Fibroblast of lung (primary cell): Measurements from ENCODE around the gene GSTM3. TPM values are rescaled to one million over a fixed set of nuclear protein-coding genes. Genes with fewer than 3 reads are reported as not detected.
"Not testable (repeated sequence)": the region's sequence is repeated elsewhere in the genome, so short reads cannot be mapped to it uniquely, and the experiment has no call there.

Experiments used
- DNase-seq, 2 donors: peaks; one replicate each; pipeline versions ENCODE4 v3.0.0 to v3.0.0-alpha.2; 2010; ENCODE audit warnings: low read depth in 2 of 2
- H2AFZ ChIP-seq: 2 replicates; pipeline ENCODE4 v1.5.1; 2012; ENCODE audit warnings: low read length, control low read depth, inconsistent platforms
- H3K27ac ChIP-seq: 2 replicates; pipeline ENCODE4 v1.5.1; 2011; ENCODE audit warnings: low read length, control low read depth; ENCODE audit not compliant: insufficient read depth
- H3K27me3 ChIP-seq: 2 replicates; pipeline ENCODE4 v1.5.1; 2011; ENCODE audit warnings: mild to moderate bottlenecking, low read length; ENCODE audit not compliant: control insufficient read depth, insufficient read depth
- H3K36me3 ChIP-seq: 2 replicates; pipeline ENCODE4 v1.5.1; 2011; ENCODE audit warnings: low read length; ENCODE audit not compliant: control insufficient read depth, insufficient read depth
- H3K4me1 ChIP-seq: 2 replicates; pipeline ENCODE4 v1.5.1; 2011; ENCODE audit warnings: low read length; ENCODE audit not compliant: control insufficient read depth, insufficient read depth; ENCODE audit errors: extremely low read depth
- H3K4me2 ChIP-seq: 2 replicates; pipeline ENCODE4 v1.5.1; 2011; ENCODE audit warnings: low read length, control low read depth; ENCODE audit not compliant: insufficient read depth; ENCODE audit errors: extremely low read depth
- H3K4me3 ChIP-seq, 4 experiments: fragments of 200-600 bp in 1 of 4; sonication (generic) in 1 of 4; replicated peaks in 1 of 4; 2 replicates each; pipeline ENCODE4 v1.5.1; 2011 to 2016; ENCODE audit warnings: low read length in 4 of 4, low read depth in 3 of 4, mild to moderate bottlenecking in 3 of 4, control low read depth in 2 of 4, inconsistent platforms in 1 of 4, mixed read lengths in 1 of 4; ENCODE audit not compliant: insufficient read depth in 1 of 4; ENCODE audit errors: control extremely low read depth in 1 of 4
- H3K79me2 ChIP-seq: 2 replicates; pipeline ENCODE4 v1.5.1; 2012; ENCODE audit warnings: mild to moderate bottlenecking, low read length, inconsistent platforms; ENCODE audit not compliant: control insufficient read depth, insufficient read depth
- H3K9ac ChIP-seq: 2 replicates; pipeline ENCODE4 v1.5.1; 2011; ENCODE audit warnings: mild to moderate bottlenecking, low read length, control low read depth; ENCODE audit not compliant: insufficient read depth
- H3K9me3 ChIP-seq: 2 replicates; pipeline ENCODE4 v1.5.1; 2012; ENCODE audit warnings: low read depth, low read length; ENCODE audit not compliant: control insufficient read depth, insufficient read depth
- H4K20me1 ChIP-seq: 2 replicates; pipeline ENCODE4 v1.5.1; 2011; ENCODE audit warnings: low read length; ENCODE audit not compliant: control insufficient read depth, insufficient read depth; ENCODE audit errors: extremely low read depth
- EZH2 ChIP-seq: IDR thresholded peaks from 2 replicates; pipeline ENCODE4 v1.5.1; 2012; ENCODE audit warnings: low read length, control low read depth, mild to moderate bottlenecking; ENCODE audit errors: missing control alignments
- polyA plus RNA-seq, 2 donors: library from polyadenylated mRNA; depleted of rRNA in 1 of 2; stranded (reverse) in 1 of 2; unstranded in 1 of 2; fragments of >200 nt; gene quantifications; 2 replicates each; pipeline ENCODE4 v1.2.1, GENCODE V29; 2011 to 2012; ENCODE audit warnings: missing spikeins in 1 of 2
- total RNA-seq: library from RNA; depleted of rRNA; stranded (reverse); fragments of >200 nt; gene quantifications from 2 replicates; pipeline ENCODE4 v1.2.1, GENCODE V29; 2014
- TF ChIP-seq, protein P1 (sequence below), 2 donors: IDR thresholded peaks in 1 of 2; conservative IDR thresholded peaks in 1 of 2; 1 replicate in 1 of 2; 2 replicates in 1 of 2; pipeline ENCODE4 v1.5.1; 2011 to 2012; ENCODE audit warnings: low read length in 2 of 2, control low read depth in 1 of 2, inconsistent platforms in 1 of 2, low read depth in 1 of 2, mild to moderate bottlenecking in 1 of 2

The GSTM3 gene
- total and polyA plus RNA-seq, 2 donors (not counting 1 experiment from before 2014, with no cell fraction given) = 51.4 to 207 TPM

DNA sequence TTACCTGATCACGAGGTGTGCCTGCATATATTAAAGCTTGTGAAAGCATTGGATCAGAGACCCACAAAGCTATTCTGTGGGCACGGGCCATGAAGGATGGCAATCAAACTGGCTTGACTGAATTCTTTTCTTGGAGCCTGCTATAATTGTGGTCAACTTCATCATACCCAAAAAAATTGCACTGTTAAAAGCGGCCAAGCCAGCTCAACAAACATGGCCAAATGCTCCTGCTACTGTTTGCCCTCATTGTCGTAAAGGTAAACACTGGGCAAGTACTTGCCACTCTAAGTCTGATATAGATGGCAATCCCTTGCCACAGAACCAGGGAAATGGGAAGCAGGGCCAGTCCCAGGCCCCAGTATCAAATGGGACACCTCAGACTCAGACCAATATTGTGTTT, 35.4 kb downstream of the GSTM3 start:
- DNase-seq = no peak
- H3K27me3 ChIP-seq = no peaks in the 10 kb centered on the region
- H2AFZ ChIP-seq = no peak overlapping the region
- H3K9me3 ChIP-seq = no peaks in the 10 kb centered on the region
- H3K27ac ChIP-seq = no peak overlapping the region
- no peak overlapping the region for H3K4me3 ChIP-seq
- no peak overlapping the region for H3K9ac ChIP-seq
- no peaks in the 10 kb centered on the region for H3K4me1 ChIP-seq
- H3K4me2 ChIP-seq = no peak overlapping the region
- H3K36me3 ChIP-seq = no peaks in the 10 kb centered on the region
- no peak for TF ChIP-seq EZH2
- TF ChIP-seq, protein P1, sequence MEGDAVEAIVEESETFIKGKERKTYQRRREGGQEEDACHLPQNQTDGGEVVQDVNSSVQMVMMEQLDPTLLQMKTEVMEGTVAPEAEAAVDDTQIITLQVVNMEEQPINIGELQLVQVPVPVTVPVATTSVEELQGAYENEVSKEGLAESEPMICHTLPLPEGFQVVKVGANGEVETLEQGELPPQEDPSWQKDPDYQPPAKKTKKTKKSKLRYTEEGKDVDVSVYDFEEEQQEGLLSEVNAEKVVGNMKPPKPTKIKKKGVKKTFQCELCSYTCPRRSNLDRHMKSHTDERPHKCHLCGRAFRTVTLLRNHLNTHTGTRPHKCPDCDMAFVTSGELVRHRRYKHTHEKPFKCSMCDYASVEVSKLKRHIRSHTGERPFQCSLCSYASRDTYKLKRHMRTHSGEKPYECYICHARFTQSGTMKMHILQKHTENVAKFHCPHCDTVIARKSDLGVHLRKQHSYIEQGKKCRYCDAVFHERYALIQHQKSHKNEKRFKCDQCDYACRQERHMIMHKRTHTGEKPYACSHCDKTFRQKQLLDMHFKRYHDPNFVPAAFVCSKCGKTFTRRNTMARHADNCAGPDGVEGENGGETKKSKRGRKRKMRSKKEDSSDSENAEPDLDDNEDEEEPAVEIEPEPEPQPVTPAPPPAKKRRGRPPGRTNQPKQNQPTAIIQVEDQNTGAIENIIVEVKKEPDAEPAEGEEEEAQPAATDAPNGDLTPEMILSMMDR (conservative IDR thresholded peaks at IDR 0.05 in 1 of 2, IDR thresholded peaks at IDR 0.05 in 1 of 2; ENCODE audit: low read depth in 1 of 2, low read length in 2 of 2) = no peak
- no peaks in the 10 kb centered on the region for H3K79me2 ChIP-seq
- no peaks in the 10 kb centered on the region for H4K20me1 ChIP-seq

DNA sequence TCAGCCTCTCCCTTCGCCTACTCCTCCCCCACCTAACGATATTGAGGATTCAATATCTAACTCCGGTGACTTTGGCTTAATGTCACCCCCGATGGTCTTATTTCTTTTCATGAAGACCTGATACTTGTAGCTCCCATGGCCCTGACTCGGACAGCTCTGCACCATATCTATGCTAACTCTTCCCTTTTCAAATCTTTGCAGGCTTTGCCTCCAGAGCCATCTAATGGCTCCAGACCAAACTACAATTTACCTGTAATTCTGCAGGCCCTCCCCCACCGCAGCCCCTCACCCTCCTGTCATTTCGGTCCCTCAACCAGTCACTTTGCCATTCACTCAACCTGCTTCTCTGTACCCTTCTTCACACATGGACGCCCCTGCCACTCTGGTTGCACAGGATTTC, 36.7 kb downstream of the GSTM3 start:
- Histone ChIP-seq H3K4me1 (no peaks in the 10 kb centered on the region), H4K20me1 (no peaks in the 10 kb centered on the region), H3K4me3 (no peak overlapping the region), H3K27me3 (no peaks in the 10 kb centered on the region), H3K27ac (no peak overlapping the region), H3K36me3 (no peaks in the 10 kb centered on the region), H3K9me3 (no peaks in the 10 kb centered on the region), H3K79me2 (no peaks in the 10 kb centered on the region), H3K9ac (no peak overlapping the region), H2AFZ (no peak overlapping the region), H3K4me2 (no peak overlapping the region)
- TF ChIP-seq EZH2 = no peak
- TF ChIP-seq, protein P1 (conservative IDR thresholded peaks at IDR 0.05 in 1 of 2, IDR thresholded peaks at IDR 0.05 in 1 of 2; ENCODE audit: low read depth in 1 of 2, low read length in 2 of 2) = no peak
- DNase-seq = no peak

DNA sequence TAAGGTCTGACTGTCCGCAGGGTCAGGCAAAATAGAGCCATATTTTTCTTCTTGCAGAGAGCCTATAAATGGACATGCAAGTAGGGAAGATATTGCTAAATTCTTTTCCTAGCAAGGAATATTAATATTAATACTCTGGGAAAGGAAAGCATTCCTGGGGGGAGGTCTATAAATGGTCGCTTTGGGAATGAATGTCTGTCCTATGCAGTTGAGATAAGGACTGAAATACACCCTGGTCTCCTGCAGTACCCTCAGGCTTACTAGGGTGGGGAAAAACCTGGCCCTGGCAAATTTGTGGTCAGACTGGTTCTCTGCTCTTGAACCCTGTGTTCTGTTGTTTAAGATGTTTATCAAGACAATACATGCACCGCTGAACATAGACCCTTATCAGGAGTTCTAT, 37.9 kb downstream of the GSTM3 start:
- not testable (repeated sequence) for H3K4me1 ChIP-seq, H3K9me3 ChIP-seq, H3K27me3 ChIP-seq, H3K36me3 ChIP-seq, H3K4me2 ChIP-seq, H3K9ac ChIP-seq, DNase-seq, H3K27ac ChIP-seq, H4K20me1 ChIP-seq, H3K79me2 ChIP-seq, H3K4me3 ChIP-seq, H2AFZ ChIP-seq

DNA sequence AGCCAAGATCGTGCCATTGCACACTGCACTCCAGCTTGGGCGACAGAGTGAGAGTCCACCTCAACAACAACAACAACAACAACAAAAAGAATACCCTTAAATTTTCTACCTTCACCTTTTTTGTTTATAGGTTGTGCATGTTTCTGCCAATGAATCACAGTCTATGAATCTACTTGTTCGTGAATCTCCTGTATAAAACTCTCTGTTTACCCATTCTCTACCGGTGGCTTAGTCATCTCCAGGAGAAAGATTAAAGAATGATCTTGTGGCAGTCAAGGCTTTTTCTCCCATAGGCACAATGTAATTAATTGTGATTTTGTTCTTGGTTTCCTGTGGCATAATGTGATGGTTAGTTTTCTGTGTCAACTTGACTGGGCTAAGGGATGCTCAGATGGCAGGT, 43.0 kb downstream of the GSTM3 start:
- DNase-seq, H4K20me1 ChIP-seq, H3K4me1 ChIP-seq, H3K4me2 ChIP-seq, H3K9ac ChIP-seq, H3K36me3 ChIP-seq, H3K27me3 ChIP-seq, H2AFZ ChIP-seq, H3K79me2 ChIP-seq, H3K9me3 ChIP-seq, H3K4me3 ChIP-seq, H3K27ac ChIP-seq: not testable (repeated sequence)
